GM12878 (cell line): ENCODE measurements around the gene RGS4. TPM values are rescaled to one million over a fixed set of nuclear protein-coding genes. Genes with fewer than 3 reads are reported as not detected.

Source experiments
- ATAC-seq: fragments of 200-7000 bp; cut with Tn5 transposase; 3 replicates; pipeline ENCODE4 v1.9.1; 2020; ENCODE audit warnings: mild to moderate bottlenecking, moderate library complexity
- BruUV-seq: library from RNA; stranded (reverse); fragments of 400-500 nt; replicated peaks from 2 replicates; lab custom pipeline; 2021; lab: Mats Ljungman, UMichigan
- CTCF ChIA-PET: fragments of 300-600 bp; sonication (Branson Sonifier 250); formaldehyde crosslinking; extraction: SDS; loops from one replicate; lab custom pipeline; 2021; ENCODE audit warnings: inconsistent platforms; lab: Yijun Ruan, JAX
- POLR2A ChIA-PET: fragments of 350-600 bp; formaldehyde crosslinking; extraction: SDS; loops from one replicate; lab custom pipeline; 2021; ENCODE audit warnings: inconsistent platforms; lab: Charles Lee
- RAD21 ChIA-PET: fragments of 300-600 bp; sonication (Branson Sonifier 250); formaldehyde crosslinking; loops from one replicate; lab custom pipeline; 2023; ENCODE audit warnings: antibody characterized with exemption; ENCODE audit not compliant: unreplicated experiment; lab: Charles Lee
- SMC1A ChIA-PET: fragments of 300-600 bp; sonication (Branson Sonifier 250); formaldehyde crosslinking; loops from one replicate; lab custom pipeline; 2023; ENCODE audit not compliant: unreplicated experiment, uncharacterized antibody; lab: Charles Lee
- DNase-seq: peaks from one replicate; pipeline ENCODE4 v3.0.0-alpha.2; 2011; ENCODE audit warnings: low read depth, low spot score
- FAIRE-seq: peaks from 3 replicates; lab custom pipeline; 2011; peaks lifted over from hg19 to GRCh38; lab: Jason Lieb, UNC
- H2AFZ ChIP-seq: 2 replicates; pipeline ENCODE4 v1.6.0; 2011; ENCODE audit warnings: low read depth, low read length, control low read depth; ENCODE audit not compliant: control insufficient read depth
- H3K27ac ChIP-seq: 2 replicates; pipeline ENCODE4 v1.5.1; 2011; ENCODE audit warnings: control low read depth; ENCODE audit not compliant: control insufficient read depth, insufficient read depth
- H3K27me3 ChIP-seq, 2 experiments: replicated peaks in 1 of 2; 2 replicates each; pipeline versions ENCODE4 v1.6.0 to v1.6.1; 2011; ENCODE audit warnings: low read length in 1 of 2; ENCODE audit not compliant: control insufficient read depth in 2 of 2, insufficient read depth in 2 of 2
- H3K36me3 ChIP-seq, 2 experiments: 2 replicates each; pipeline ENCODE4 v1.5.1; 2011; ENCODE audit warnings: low read length in 1 of 2; ENCODE audit not compliant: control insufficient read depth in 2 of 2, insufficient read depth in 2 of 2
- H3K4me1 ChIP-seq: 2 replicates; pipeline ENCODE4 v1.6.1; 2011; ENCODE audit warnings: mild to moderate bottlenecking, low read length, moderate library complexity, mixed read lengths; ENCODE audit not compliant: control insufficient read depth, insufficient read depth
- H3K4me2 ChIP-seq: 2 replicates; pipeline ENCODE4 v1.6.0; 2011; ENCODE audit warnings: control low read depth; ENCODE audit not compliant: control insufficient read depth, insufficient read depth
- H3K4me3 ChIP-seq: fragments of 200-600 bp; sonication (generic); 2 replicates; pipeline ENCODE4 v1.5.1; 2016
- H3K79me2 ChIP-seq: 2 replicates; pipeline ENCODE4 v1.6.0; 2011; ENCODE audit warnings: low read length; ENCODE audit not compliant: control insufficient read depth, insufficient read depth
- H3K9ac ChIP-seq: 2 replicates; pipeline ENCODE4 v1.8.0; 2011; ENCODE audit warnings: low read length, control low read depth, mixed read lengths; ENCODE audit not compliant: control insufficient read depth, insufficient read depth
- H3K9me3 ChIP-seq: replicated peaks from 3 replicates; pipeline ENCODE4 v1.5.1; 2011; ENCODE audit warnings: mild to moderate bottlenecking, low read length; ENCODE audit not compliant: control insufficient read depth, insufficient read depth
- H4K20me1 ChIP-seq: 2 replicates; pipeline ENCODE4 v1.6.0; 2011; ENCODE audit not compliant: control insufficient read depth, insufficient read depth
- ATF2 ChIP-seq: IDR thresholded peaks from 2 replicates; pipeline ENCODE4 v1.6.1; 2012; ENCODE audit warnings: low read length, inconsistent platforms
- BCL3 ChIP-seq: IDR thresholded peaks from 2 replicates; pipeline ENCODE4 v1.6.1; 2011; ENCODE audit warnings: borderline replicate concordance, low read depth, mild to moderate bottlenecking, moderate library complexity, low read length; ENCODE audit not compliant: insufficient read depth, poor library complexity, severe bottlenecking
- ELK1 ChIP-seq: IDR thresholded peaks from 2 replicates; pipeline ENCODE4 v1.6.1; 2012; ENCODE audit warnings: low read depth, low read length, improper control_type of control experiment
- GABPA ChIP-seq: IDR thresholded peaks from 2 replicates; pipeline ENCODE4 v1.6.1; 2014; ENCODE audit warnings: antibody characterized with exemption, low read depth, mild to moderate bottlenecking, inconsistent platforms
- HDAC2 ChIP-seq: fragments of 200-600 bp; sonication (generic); IDR thresholded peaks from 2 replicates; pipeline ENCODE4 v1.6.1; 2017
- HDAC6 ChIP-seq: fragments of 200-600 bp; sonication (generic); IDR thresholded peaks from one replicate; pipeline ENCODE4 v1.8.0; 2017; ENCODE audit warnings: antibody characterized with exemption; ENCODE audit not compliant: unreplicated experiment
- MTA2 ChIP-seq: fragments of 450-650 bp; IDR thresholded peaks from 2 replicates; pipeline ENCODE4 v1.6.1; 2016; ENCODE audit warnings: low read depth, mild to moderate bottlenecking, moderate library complexity
- NR2F1 ChIP-seq: fragments of 450-650 bp; conservative IDR thresholded peaks from 2 replicates; pipeline ENCODE4 v1.6.1; 2017; ENCODE audit warnings: mild to moderate bottlenecking
- RCOR1 ChIP-seq: conservative IDR thresholded peaks from 2 replicates; pipeline ENCODE4 v1.6.1; 2012; ENCODE audit warnings: low read depth, low read length, improper control_type of control experiment
- TBL1XR1 ChIP-seq: IDR thresholded peaks from 2 replicates; pipeline ENCODE4 v1.6.1; 2012; ENCODE audit warnings: low read depth, low read length, improper control_type of control experiment
- ZNF217 ChIP-seq: fragments of 450-650 bp; IDR thresholded peaks from 2 replicates; pipeline ENCODE4 v1.6.1; 2017; ENCODE audit warnings: antibody characterized with exemption, mild to moderate bottlenecking
- ZNF274 ChIP-seq: IDR thresholded peaks from one replicate; pipeline ENCODE4 v1.8.0; 2011; ENCODE audit not compliant: insufficient read length, insufficient read depth
- WGBS: methylation state at CpG from one replicate; pipeline ENCODE4 v1.1.6; 2016; ENCODE audit warnings: low lambda C conversion rate; ENCODE audit not compliant: insufficient replicate concordance, insufficient coverage; ENCODE audit errors: missing lambda C conversion rate; 5-methylcytosine and 5-hydroxymethylcytosine counted together
- in situ Hi-C: fragments of 300-500 bp; cut with MboI; formaldehyde crosslinking; loops from 9 replicates; pipeline ENCODE4 v1.14.3; 2018; ENCODE audit warnings: mixed read lengths
- intact Hi-C: fragments of 100-400 bp; cut with micrococcal nuclease; formaldehyde crosslinking; loops from one replicate; pipeline ENCODE4 v1.14.2; 2022; ENCODE audit not compliant: unreplicated experiment
- polyA plus RNA-seq, 11 experiments: library from polyadenylated mRNA; depleted of rRNA in 4 of 11; unstranded in 6 of 11; stranded (reverse) in 5 of 11; fragments of >200 nt; fragmentation: Nextera tagmentation in 4 of 11; fragmentation: Illumina TruSeq in 1 of 11; extraction: Ambion mirVana in 4 of 11; extraction: Trizol in 1 of 11; gene quantifications; 1 replicate in 1 of 11; 2 replicates in 10 of 11; pipeline versions ENCODE4 v1.2.1 to v1.2.3, GENCODE V29; 2011 to 2016; ENCODE audit warnings: inconsistent platforms in 2 of 11, missing spikeins in 2 of 11, low read depth in 1 of 11
- total RNA-seq, 4 experiments: library from RNA; depleted of rRNA in 3 of 4; stranded (reverse); fragments of >200 nt in 3 of 4; fragmentation: Illumina TruSeq in 1 of 4; extraction: Trizol in 1 of 4; gene quantifications; 2 replicates each; pipeline versions ENCODE4 v1.2.1 to v1.2.3, GENCODE V29; 2013 to 2021

Gene RGS4
- total and polyA plus RNA-seq, 10 of the 15 experiments (the other 5 are each of a cell fraction or from before 2014, with no cell fraction given), result 0.05 to 0.14 TPM; not detected in 8

- FAIRE-seq (no peak), DNase-seq (no peak), ATAC-seq (no peak)
- intact Hi-C loops (no loop called here), in situ Hi-C loops (no loop called here)
- H3K9me3 ChIP-seq, result no peaks in the 10 kb centered on the region
- H3K79me2 ChIP-seq, result no peaks in the 10 kb centered on the region
- no peaks in the 10 kb centered on the region for H4K20me1 ChIP-seq
- 18% methylated on average over 4 of the region's 4 CpGs for WGBS
- H3K4me1 ChIP-seq, result no peaks in the 10 kb centered on the region
- H3K4me2 ChIP-seq, result no peak overlapping the region
- ChIA-PET POLR2A (no interaction called here), SMC1A (no interaction called here), CTCF (interaction anchor here (0.9 kb wide), 1 partner anchor 237 kb away, joined by 3 read pairs; no protein-coding TSS in a partner anchor), RAD21 (no interaction called here)
- TF ChIP-seq HDAC2 (no peak), ATF2 (no peak), TBL1XR1 (no peak), GABPA (no peak), RCOR1 (no peak), MTA2 (no peak), ZNF217 (no peak), NR2F1 (no peak), BCL3 (no peak), ELK1 (no peak), ZNF274 (no peak), HDAC6 (no peak)
- H3K9ac ChIP-seq, result no peak overlapping the region
- H3K27ac ChIP-seq, result no peak overlapping the region
- BruUV-seq, result no TSS peak
- H3K4me3 ChIP-seq, result no peak overlapping the region
- no peak overlapping the region for H2AFZ ChIP-seq
- no peaks in the 10 kb centered on the region for H3K36me3 ChIP-seq
- H3K27me3 ChIP-seq, result no peaks in the 10 kb centered on the region
Observed at GRCh38 chr1:163085041-163085903, 16.1 kb downstream of the RGS4 start.
